ENCODE results near the gene WDR64. TPM values are rescaled to one million over a fixed set of nuclear protein-coding genes. Genes with fewer than 3 reads are reported as not detected.

The WDR64 gene
- total and polyA plus RNA-seq, 4 donors = 0.02 to 0.70 (median 0.17) TPM

GRCh38 chr1:241612533-241613477, 39.3 kb upstream of the WDR64 start:
- 72% methylated on average over 9 of the region's 9 CpGs for WGBS
- H3K27ac ChIP-seq (ENCODE audit: low read depth in 1 of 2, low read length in 2 of 2) = peak overlapping the region in 1 of 2 donors; percentile 15
- H3K36me3 ChIP-seq (ENCODE audit: control insufficient read depth in 4 of 4, insufficient read depth in 3 of 4, low read depth in 1 of 4, low read length in 3 of 4) = no peaks in the 10 kb centered on the region
- no peaks in the 10 kb centered on the region for H3K27me3 ChIP-seq (ENCODE audit: control insufficient read depth in 4 of 4, insufficient read depth in 4 of 4, low read length in 3 of 4)
- H3K9me3 ChIP-seq (ENCODE audit: control insufficient read depth in 4 of 4, low read length in 3 of 4) = no peaks in the 10 kb centered on the region
- H3K4me1 ChIP-seq (ENCODE audit: control insufficient read depth in 4 of 4, insufficient read depth in 4 of 4, low read length in 3 of 4) = peaks cover 8 to 37% (median 22%) of the 10 kb centered on the region in 4 donors
- no peak overlapping the region for H3K4me3 ChIP-seq (ENCODE audit: low read depth in 1 of 3, low read length in 3 of 3)
- H3K9ac ChIP-seq (ENCODE audit: low read depth in 1 of 2, low read length in 2 of 2) = no peak overlapping the region
- TF ChIP-seq RXRA (IDR thresholded peaks at IDR 0.05) (peak in 1 of 2 donors; percentile 25), JUND (IDR thresholded peaks at IDR 0.05) (peak in 1 of 2 donors; percentile 65)
- TF ChIP-seq, protein P1, sequence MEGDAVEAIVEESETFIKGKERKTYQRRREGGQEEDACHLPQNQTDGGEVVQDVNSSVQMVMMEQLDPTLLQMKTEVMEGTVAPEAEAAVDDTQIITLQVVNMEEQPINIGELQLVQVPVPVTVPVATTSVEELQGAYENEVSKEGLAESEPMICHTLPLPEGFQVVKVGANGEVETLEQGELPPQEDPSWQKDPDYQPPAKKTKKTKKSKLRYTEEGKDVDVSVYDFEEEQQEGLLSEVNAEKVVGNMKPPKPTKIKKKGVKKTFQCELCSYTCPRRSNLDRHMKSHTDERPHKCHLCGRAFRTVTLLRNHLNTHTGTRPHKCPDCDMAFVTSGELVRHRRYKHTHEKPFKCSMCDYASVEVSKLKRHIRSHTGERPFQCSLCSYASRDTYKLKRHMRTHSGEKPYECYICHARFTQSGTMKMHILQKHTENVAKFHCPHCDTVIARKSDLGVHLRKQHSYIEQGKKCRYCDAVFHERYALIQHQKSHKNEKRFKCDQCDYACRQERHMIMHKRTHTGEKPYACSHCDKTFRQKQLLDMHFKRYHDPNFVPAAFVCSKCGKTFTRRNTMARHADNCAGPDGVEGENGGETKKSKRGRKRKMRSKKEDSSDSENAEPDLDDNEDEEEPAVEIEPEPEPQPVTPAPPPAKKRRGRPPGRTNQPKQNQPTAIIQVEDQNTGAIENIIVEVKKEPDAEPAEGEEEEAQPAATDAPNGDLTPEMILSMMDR (IDR thresholded peaks at IDR 0.05; ENCODE audit: low read depth, low read length, missing input control) = no peak
- no peak for DNase-seq (ENCODE audit: low spot score)

GRCh38 chr1:241614144-241614543, 37.9 kb upstream of the WDR64 start:
- DNase-seq (ENCODE audit: low spot score) = no peak
- Histone ChIP-seq H3K9me3 (ENCODE audit: control insufficient read depth in 4 of 4, low read length in 3 of 4) (no peaks in the 10 kb centered on the region), H3K4me3 (ENCODE audit: low read depth in 1 of 3, low read length in 3 of 3) (no peak overlapping the region), H3K27ac (ENCODE audit: low read depth in 1 of 2, low read length in 2 of 2) (peak overlapping the region; percentile 89 to 97), H3K4me1 (ENCODE audit: control insufficient read depth in 4 of 4, insufficient read depth in 4 of 4, low read length in 3 of 4) (peaks cover 8 to 37% (median 22%) of the 10 kb centered on the region in 4 donors), H3K9ac (ENCODE audit: low read depth in 1 of 2, low read length in 2 of 2) (no peak overlapping the region), H3K27me3 (ENCODE audit: control insufficient read depth in 4 of 4, insufficient read depth in 4 of 4, low read length in 3 of 4) (no peaks in the 10 kb centered on the region), H3K36me3 (ENCODE audit: control insufficient read depth in 4 of 4, insufficient read depth in 3 of 4, low read depth in 1 of 4, low read length in 3 of 4) (no peaks in the 10 kb centered on the region)
- no peak for TF ChIP-seq SP1 (IDR thresholded peaks at IDR 0.05)
- no peak for TF ChIP-seq TAF1 (conservative IDR thresholded peaks at IDR 0.05)
- no peak for TF ChIP-seq MAX (IDR thresholded peaks at IDR 0.05)
- no peak for TF ChIP-seq NR2F2 (IDR thresholded peaks at IDR 0.05)
- TF ChIP-seq GABPA (IDR thresholded peaks at IDR 0.05 in 1 of 2, conservative IDR thresholded peaks at IDR 0.05 in 1 of 2) = no peak
- TF ChIP-seq HNF4G (IDR thresholded peaks at IDR 0.05) = no peak
- TF ChIP-seq EGR1 (IDR thresholded peaks at IDR 0.05; ENCODE audit: low read depth in 2 of 2) = no peak
- 96% methylated on average over 4 of the region's 4 CpGs for WGBS

DNA sequence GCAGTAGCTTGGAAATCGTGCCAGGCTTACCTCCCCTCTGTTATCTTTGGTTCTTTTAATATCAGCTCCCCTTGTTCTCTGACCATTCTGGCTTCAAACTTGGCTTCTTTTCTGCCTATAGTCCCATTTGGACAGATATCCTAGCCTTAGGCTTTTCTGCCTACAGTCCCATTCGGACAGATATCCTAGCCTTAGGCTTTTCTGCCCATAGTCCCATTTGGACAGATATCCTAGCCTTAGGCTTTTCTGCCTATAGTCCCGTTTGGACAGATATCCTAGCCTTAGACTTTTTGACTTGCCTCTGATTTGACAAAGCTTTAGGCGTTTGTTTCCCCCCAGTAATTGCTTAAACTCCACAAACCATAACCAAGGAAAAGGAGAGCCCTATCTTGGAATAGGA, 37.5 kb upstream of the WDR64 start:
- Histone ChIP-seq H3K9me3 (ENCODE audit: control insufficient read depth in 4 of 4, low read length in 3 of 4) (no peaks in the 10 kb centered on the region), H3K4me3 (ENCODE audit: low read depth in 1 of 3, low read length in 3 of 3) (no peak overlapping the region), H3K27me3 (ENCODE audit: control insufficient read depth in 4 of 4, insufficient read depth in 4 of 4, low read length in 3 of 4) (no peaks in the 10 kb centered on the region), H3K4me1 (ENCODE audit: control insufficient read depth in 4 of 4, insufficient read depth in 4 of 4, low read length in 3 of 4) (peaks cover 8 to 35% (median 21%) of the 10 kb centered on the region in 4 donors), H3K9ac (ENCODE audit: low read depth in 1 of 2, low read length in 2 of 2) (no peak overlapping the region), H3K36me3 (ENCODE audit: control insufficient read depth in 4 of 4, insufficient read depth in 3 of 4, low read depth in 1 of 4, low read length in 3 of 4) (no peaks in the 10 kb centered on the region), H3K27ac (ENCODE audit: low read depth in 1 of 2, low read length in 2 of 2) (peak overlapping the region; percentile 89 to 97)
- TF ChIP-seq, protein P2, sequence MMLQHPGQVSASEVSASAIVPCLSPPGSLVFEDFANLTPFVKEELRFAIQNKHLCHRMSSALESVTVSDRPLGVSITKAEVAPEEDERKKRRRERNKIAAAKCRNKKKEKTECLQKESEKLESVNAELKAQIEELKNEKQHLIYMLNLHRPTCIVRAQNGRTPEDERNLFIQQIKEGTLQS (IDR thresholded peaks at IDR 0.05) = no peak
- TF ChIP-seq FOXA1 (IDR thresholded peaks at IDR 0.05) (no peak), SP1 (IDR thresholded peaks at IDR 0.05) (no peak), HNF4A (conservative IDR thresholded peaks at IDR 0.05) (no peak), NR2F2 (IDR thresholded peaks at IDR 0.05) (no peak), JUND (IDR thresholded peaks at IDR 0.05) (no peak), REST (IDR thresholded peaks at IDR 0.05) (no peak), YY1 (IDR thresholded peaks at IDR 0.05) (no peak)
- DNase-seq (ENCODE audit: low spot score) = no peak
- WGBS = 74% methylated on average over 4 of the region's 4 CpGs

Data from liver (tissue), 9 donors.